GM18498 (cell line): ENCODE data around the gene TYSND1.
"Not testable (repeated sequence)": the region's sequence is repeated elsewhere in the genome, so short reads cannot be mapped to it uniquely, and the experiment has no call there.

Experiments used
- ATAC-seq: cut with Tn5 transposase; IDR thresholded peaks from one replicate; pipeline ENCODE4 v1.9.1; 2021; ENCODE audit warnings: mild to moderate bottlenecking, moderate library complexity; ENCODE audit not compliant: unreplicated experiment

Gene TYSND1

GRCh38 chr10:70112071-70112470 lies 34.4 kb downstream of the TYSND1 start:
- no peak for ATAC-seq

DNA sequence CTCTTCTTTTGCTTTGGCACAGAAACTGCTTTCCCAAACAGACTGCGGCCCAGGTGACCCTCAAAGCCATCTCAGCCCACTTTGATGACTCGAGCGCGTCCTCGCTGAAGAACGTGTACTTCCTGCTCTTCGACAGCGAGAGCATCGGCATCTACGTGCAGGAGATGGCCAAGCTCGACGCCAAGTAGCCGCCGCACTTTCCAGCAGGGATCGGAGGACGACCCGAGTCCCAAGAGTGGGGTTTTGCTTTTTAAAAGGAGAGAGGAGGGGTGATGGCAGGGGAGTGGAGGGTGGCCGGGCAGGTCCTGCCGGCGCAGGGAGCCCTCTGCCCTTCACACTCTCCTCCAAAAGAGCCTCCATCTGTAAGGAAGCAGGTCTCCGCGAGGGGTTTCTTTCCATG lies 35.0 kb downstream of the TYSND1 start:
- no peak for ATAC-seq

- ATAC-seq = no peak
These were observed 37.3 kb downstream of the TYSND1 start for GRCh38 chr10:70109064-70109729.

DNA sequence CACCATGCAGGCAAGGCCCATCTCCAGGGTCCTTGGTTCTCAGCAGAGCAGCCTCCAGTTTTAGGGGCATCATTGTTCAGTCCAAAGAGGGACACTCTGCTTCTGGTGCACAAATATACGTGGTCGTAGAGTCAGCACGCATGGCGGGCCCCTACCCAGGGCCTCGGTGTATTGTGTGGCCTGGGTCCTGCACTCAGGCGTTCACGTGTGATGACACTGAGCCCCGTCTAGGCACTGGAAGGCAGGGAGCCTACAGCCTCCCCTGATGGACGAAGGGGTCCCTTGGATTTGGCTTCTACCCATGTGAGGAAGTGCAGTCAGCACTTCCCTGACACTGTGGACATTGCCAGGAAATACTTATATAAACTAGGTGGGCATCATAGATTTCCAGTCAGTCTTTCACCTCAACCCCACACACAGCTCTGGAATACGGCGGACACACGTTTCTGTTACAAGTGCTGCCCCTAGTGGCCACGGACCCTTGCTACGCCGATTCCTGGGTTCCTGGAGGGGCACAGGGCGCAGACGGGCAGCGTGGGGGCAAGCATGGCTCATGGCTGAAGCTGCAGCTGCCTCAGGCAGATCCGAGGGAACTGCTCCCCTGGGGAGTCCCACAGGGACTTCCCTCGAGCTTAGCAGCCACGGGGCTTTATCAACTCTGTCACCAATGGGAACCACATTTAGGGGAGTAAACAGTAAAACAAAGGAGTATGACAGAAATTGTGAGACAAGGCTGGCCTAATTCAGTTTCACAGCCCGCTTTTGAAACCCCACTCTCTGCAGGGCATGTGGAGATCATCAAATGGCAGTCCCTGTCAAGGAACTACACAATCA lies 39.3 kb downstream of the TYSND1 start:
- no peak for ATAC-seq

- no peak for ATAC-seq
These were observed 44.8 kb downstream of the TYSND1 start for GRCh38 chr10:70101668-70102067.

DNA sequence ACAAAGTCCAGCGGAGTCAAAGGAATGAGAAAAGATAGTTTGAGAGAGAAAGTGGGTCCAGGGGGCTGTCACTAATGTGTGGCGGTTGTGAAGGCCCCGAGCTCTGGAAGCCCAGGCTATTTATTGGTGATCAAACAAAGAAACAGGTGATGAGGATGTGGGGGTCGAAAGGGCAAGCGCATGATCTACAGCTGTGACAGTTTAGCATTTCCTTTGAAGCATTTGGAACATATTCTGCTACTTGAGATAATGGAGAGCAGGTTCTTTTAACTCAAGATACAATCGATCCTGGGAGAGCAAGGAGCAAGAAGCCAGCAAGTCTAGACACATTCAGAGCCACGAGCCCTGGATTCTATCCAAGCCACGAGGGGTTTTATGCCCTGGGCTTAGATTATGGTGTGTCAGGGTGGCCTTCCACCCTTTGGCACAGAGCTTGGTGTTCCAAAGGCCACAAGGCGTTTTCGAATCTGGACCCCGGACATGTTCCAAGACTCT lies 45.4 kb downstream of the TYSND1 start:
- ATAC-seq = not testable (repeated sequence)

DNA sequence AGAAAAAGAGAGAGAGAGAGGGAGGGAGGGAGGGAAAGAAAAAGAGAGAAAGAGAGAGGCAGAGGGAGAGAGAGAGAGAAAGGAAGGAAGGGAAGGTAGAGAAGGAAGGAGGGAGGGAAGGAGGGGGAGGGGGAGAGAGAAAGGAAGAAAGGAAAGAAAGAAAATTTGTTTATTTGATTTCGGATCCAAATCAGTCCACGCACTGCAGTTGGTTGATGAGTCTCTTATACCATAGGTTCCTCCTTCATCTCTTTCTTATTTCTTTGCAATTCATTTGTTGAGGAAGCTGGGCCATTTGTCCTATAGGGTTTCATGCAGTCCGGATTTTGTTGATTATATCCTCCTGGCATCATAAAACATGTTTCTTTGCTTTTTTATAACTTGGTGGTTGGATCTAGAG lies 48.2 kb downstream of the TYSND1 start:
- no peak for ATAC-seq

- ATAC-seq = no peak
These were observed 49.0 kb downstream of the TYSND1 start for GRCh38 chr10:70097459-70097858.

DNA sequence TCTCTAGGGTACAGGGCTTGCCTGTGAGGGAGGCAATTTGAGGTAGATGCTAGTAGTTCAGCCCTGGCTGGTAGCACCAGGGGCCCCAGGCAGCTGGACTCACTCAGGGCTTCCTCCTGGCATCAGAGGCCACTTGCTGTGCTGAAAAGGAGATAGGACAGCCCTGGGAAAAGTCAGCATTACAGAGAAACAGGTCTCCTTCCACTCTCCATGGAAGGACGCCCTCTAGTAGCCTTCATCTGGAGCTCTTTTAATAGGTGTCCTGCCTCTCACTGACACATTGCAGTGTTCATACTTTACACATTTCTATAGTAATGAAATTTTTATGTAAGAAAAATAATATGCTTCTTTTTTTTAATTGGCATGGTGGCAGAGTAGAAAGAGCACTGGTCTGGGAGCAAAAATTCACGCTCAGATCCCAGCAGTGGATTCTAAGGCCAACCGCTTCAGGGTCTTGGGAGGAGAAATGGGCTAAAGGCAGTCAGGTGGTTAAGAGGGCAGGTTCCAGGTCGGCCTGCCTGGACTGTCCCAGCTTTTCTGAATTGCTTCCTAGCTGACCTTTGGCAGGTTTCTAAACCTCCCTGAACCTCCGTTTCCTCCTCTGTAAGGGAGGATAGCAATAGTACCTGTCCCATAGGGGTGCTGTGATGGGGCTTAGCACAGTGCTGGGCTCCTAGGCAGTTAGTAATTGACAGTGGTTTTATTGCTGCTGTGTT lies 49.6 kb downstream of the TYSND1 start:
- ATAC-seq = no peak

DNA sequence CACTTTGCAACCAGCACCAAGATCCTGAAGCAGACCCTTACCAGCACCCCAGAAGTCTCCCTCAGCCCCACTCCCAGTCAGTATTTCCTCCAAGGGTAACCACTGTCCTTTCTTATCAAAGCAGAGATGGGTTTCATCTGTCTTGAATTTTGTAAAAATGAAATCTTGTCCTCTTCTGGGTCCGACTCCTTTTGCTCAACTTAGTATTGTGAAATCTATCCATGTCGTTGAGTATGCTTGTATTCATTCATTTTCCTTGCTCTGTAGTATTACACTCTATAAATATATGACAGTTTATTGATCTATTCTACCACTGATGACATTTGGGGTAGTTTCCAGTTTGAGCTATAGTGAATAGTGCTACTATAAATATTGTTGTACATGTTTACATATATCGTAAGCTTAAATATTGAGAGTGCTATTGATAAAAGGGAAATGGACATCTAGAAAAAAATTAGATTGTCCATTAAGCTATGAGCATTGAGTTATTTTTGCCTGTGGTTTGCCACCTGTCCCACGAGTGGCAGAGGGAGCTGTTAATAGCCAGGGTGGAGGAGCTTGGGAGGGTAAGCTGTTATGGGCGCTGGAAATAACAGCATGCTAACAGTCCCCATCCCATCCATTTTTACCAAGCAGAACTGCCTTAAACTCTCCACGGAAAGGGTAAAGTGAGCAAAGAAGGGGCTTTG lies 50.3 kb downstream of the TYSND1 start:
- ATAC-seq = no peak

- ATAC-seq = no peak
These were observed 52.2 kb downstream of the TYSND1 start for GRCh38 chr10:70094250-70094649.

DNA sequence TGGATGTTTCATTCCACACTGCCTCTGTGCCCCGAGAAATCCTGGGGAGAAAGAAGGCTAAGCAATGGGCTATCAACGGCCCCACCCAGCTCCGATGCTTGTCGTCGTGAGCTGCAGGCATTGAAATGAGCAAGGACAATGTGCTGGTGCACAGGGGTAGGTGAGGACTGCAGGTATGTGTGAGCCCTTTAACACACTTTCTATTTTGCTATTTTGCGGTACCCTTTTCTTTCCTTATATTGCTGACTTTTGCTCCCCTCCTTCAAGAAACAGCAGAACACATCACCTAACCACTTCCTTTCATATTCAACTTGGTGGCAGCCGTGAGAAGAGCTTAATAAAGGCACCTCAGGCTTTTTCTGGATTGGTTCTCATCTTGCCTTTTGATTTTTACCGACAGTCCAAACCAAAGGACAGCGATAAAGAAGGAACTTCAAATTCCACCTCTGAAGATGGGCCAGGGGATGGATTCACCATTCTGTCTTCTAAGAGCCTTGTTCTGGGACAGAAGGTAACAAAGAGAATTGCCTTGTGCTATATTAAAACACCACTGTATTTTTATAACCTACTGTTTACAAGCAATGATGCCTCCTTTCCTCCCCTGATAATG lies 53.1 kb downstream of the TYSND1 start:
- ATAC-seq = no peak

GRCh38 chr10:70092389-70092718 lies 54.1 kb downstream of the TYSND1 start:
- no peak for ATAC-seq

DNA sequence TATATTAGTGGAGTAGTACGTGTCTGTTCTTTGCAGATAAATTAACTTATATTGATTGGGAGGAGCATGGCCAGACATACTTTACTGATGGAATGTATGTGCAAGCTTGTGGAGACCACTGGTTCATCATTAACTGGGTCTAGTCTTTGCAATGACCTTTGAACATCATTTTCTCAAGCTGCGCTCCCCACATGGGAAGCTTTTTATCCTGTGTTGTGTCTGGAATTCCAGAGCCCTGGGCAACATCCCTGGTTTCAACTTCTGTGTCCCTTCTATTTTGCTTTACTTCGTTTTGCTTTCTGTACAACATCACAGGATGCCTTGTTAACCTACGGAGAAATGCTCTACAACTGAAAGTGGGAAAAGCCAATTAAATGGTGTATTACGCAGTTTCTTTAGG lies 55.5 kb downstream of the TYSND1 start:
- no peak for ATAC-seq

- no peak for ATAC-seq
These were observed 56.5 kb downstream of the TYSND1 start for GRCh38 chr10:70090013-70090412.

DNA sequence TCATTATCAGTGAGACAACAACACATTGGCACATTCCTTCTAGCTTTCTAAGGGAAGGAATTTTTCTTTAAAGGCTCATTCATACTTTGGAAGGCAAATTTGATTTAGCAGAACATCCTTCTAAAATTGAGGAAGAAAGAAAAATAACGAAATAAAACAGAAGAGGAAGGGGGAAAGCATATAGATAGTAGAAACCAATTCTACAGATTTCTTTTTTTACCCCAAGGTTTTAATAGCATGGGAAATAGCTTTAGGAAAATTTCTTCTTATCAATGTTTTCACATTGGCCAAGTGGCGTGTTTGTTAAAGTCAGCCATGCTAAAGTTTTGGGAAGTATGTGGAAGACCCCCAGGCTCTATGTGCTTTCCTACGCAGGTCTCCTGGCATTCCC lies 58.2 kb downstream of the TYSND1 start:
- ATAC-seq = no peak
